ENCODE data around the gene JAKMIP2. TPM values are rescaled to one million over a fixed set of nuclear protein-coding genes. Genes with fewer than 3 reads are reported as not detected.

JAKMIP2 gene
- total RNA-seq, 1 donor from 2014 or later, result 2.0 TPM

DNA sequence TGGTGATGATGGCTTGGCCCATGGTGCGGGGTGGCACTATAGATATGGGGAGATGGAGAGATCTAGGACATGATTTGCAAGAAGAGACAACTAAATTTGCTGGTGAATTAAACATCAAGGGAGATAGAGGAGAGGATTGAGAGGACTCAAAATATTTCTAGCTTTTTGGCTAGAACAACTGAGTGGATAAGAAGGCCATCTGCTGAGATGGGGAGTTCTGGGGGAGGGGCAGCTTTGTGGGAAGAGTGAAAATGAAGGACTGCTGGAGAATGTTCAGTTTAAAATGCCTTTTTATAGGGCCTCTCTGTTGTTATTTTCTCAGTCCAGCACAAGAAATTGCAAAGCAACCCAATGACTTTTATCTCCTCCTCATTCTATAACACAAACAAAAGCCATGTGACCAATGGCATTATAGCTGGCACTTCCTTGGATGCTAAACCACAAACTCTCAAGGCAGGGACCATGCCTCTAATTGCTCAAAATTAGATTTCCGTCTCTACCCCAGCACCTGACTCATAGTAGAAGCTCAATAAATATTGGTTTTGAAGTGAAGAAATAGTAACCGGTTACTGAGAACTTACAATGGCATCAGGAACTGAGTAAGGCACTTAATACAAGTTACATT lies 29.8 kb downstream of the JAKMIP2 start:
- no peak overlapping the region for H3K27ac Mint-ChIP-seq
- TF ChIP-seq CTCF (IDR thresholded peaks at IDR 0.05), result no peak

GRCh38 chr5:147752033-147752432 lies 30.5 kb downstream of the JAKMIP2 start:
- ChIA-PET CTCF (no interaction called here), POLR2A (no interaction called here)
- DNase-seq, result no peak
- Mint-ChIP-seq H3K4me3 (no peak overlapping the region), H3K36me3 (ENCODE audit: low read depth) (no peaks in the 10 kb centered on the region), H3K27ac (no peak overlapping the region), H3K4me1 (no peaks in the 10 kb centered on the region), H3K9me3 (no peaks in the 10 kb centered on the region), H3K27me3 (no peaks in the 10 kb centered on the region)
- ATAC-seq (ENCODE audit: low read depth), result no peak
- TF ChIP-seq CTCF (IDR thresholded peaks at IDR 0.05), result no peak
- intact Hi-C loops (cut with micrococcal nuclease), result no loop called here

More for the DNA sequence above, 29.8 kb downstream of the JAKMIP2 start:
- DNase-seq, result no peak
- POLR2A ChIA-PET, result no interaction called here
- intact Hi-C loops (cut with micrococcal nuclease), result no loop called here
- Mint-ChIP-seq H3K36me3 (ENCODE audit: low read depth) (no peaks in the 10 kb centered on the region), H3K4me3 (no peak overlapping the region), H3K4me1 (no peaks in the 10 kb centered on the region), H3K27me3 (no peaks in the 10 kb centered on the region), H3K9me3 (no peaks in the 10 kb centered on the region)
- CTCF ChIA-PET, result no interaction called here
- no peak for ATAC-seq (ENCODE audit: low read depth)

- Mint-ChIP-seq H3K4me1 (no peaks in the 10 kb centered on the region), H3K27me3 (no peaks in the 10 kb centered on the region), H3K9me3 (no peaks in the 10 kb centered on the region), H3K36me3 (ENCODE audit: low read depth) (no peaks in the 10 kb centered on the region), H3K4me3 (no peak overlapping the region), H3K27ac (no peak overlapping the region)
- intact Hi-C loops (cut with micrococcal nuclease), result no loop called here
- ChIA-PET POLR2A (no interaction called here), CTCF (no interaction called here)
- no peak for DNase-seq
- no peak for TF ChIP-seq CTCF (IDR thresholded peaks at IDR 0.05)
- no peak for ATAC-seq (ENCODE audit: low read depth)
Observed at GRCh38 chr5:147751156-147751830, 31.2 kb downstream of the JAKMIP2 start.

- ChIA-PET CTCF (no interaction called here), POLR2A (no interaction called here)
- intact Hi-C loops (cut with micrococcal nuclease), result no loop called here
- DNase-seq (no peak), ATAC-seq (ENCODE audit: low read depth) (no peak)
- Mint-ChIP-seq H3K4me1 (no peaks in the 10 kb centered on the region), H3K36me3 (ENCODE audit: low read depth) (no peaks in the 10 kb centered on the region), H3K4me3 (no peak overlapping the region), H3K27ac (no peak overlapping the region), H3K9me3 (no peaks in the 10 kb centered on the region), H3K27me3 (no peaks in the 10 kb centered on the region)
- TF ChIP-seq CTCF (IDR thresholded peaks at IDR 0.05), result no peak
Observed at GRCh38 chr5:147750065-147750464, 32.5 kb downstream of the JAKMIP2 start.

- no peak for TF ChIP-seq CTCF (IDR thresholded peaks at IDR 0.05)
- POLR2A ChIA-PET, result no interaction called here
- CTCF ChIA-PET, result no interaction called here
Observed at GRCh38 chr5:147748590-147748989, 33.9 kb downstream of the JAKMIP2 start.

More at GRCh38 chr5:147748590-147748989, 33.9 kb downstream of the JAKMIP2 start:
- Mint-ChIP-seq H3K4me1 (no peaks in the 10 kb centered on the region), H3K27ac (no peak overlapping the region), H3K27me3 (no peaks in the 10 kb centered on the region), H3K9me3 (no peaks in the 10 kb centered on the region), H3K4me3 (no peak overlapping the region), H3K36me3 (ENCODE audit: low read depth) (no peaks in the 10 kb centered on the region)
- DNase-seq, result no peak
- ATAC-seq (ENCODE audit: low read depth), result no peak
- intact Hi-C loops (cut with micrococcal nuclease), result no loop called here

All from activated B cell treated with CpG ODN at 0.5 μM for 24 hours (primary cell).